Naive thymus-derived CD4-positive, alpha-beta T cell (primary cell): ENCODE measurements around the gene CCDC134. TPM values are rescaled to one million over a fixed set of nuclear protein-coding genes. Genes with fewer than 3 reads are reported as not detected.

Experiments
- ATAC-seq: fragments of 150-1000 bp; cut with Tn5 transposase; 2 replicates; pipeline ENCODE4 v1.10.0; 2021; ENCODE audit warnings: mild to moderate bottlenecking, moderate library complexity
- CTCF ChIA-PET: fragments of 350-600 bp; sonication (Branson Sonifier 250); formaldehyde crosslinking; loops from one replicate; lab custom pipeline; 2021; ENCODE audit warnings: antibody characterized with exemption; lab: Charles Lee
- POLR2A ChIA-PET: fragments of 350-600 bp; sonication (Branson Sonifier 250); formaldehyde crosslinking; loops from one replicate; lab custom pipeline; 2021; ENCODE audit warnings: antibody characterized with exemption, inconsistent platforms; lab: Charles Lee
- DNase-seq, 9 donors: peaks; one replicate each; pipeline versions ENCODE4 v3.0.0 to v3.0.0-alpha.2; 2020 to 2022; ENCODE audit warnings: mixed read lengths in 1 of 9
- H3K27ac ChIP-seq: one replicate; pipeline ENCODE4 v1.7.0; 2013; ENCODE audit warnings: mild to moderate bottlenecking, low read depth, low read length, moderate library complexity
- H3K27me3 ChIP-seq, 2 donors: one replicate each; pipeline ENCODE4 v1.7.0; 2013; ENCODE audit warnings: low read length in 2 of 2, mild to moderate bottlenecking in 2 of 2, moderate library complexity in 2 of 2; ENCODE audit not compliant: control insufficient read depth in 2 of 2, insufficient read depth in 2 of 2
- H3K36me3 ChIP-seq, 3 experiments: 1 replicate in 2 of 3; 2 replicates in 1 of 3; pipeline ENCODE4 v1.7.0; 2013; ENCODE audit warnings: low read length in 3 of 3, mild to moderate bottlenecking in 3 of 3, moderate library complexity in 1 of 3; ENCODE audit not compliant: insufficient read depth in 3 of 3, control insufficient read depth in 2 of 3
- H3K4me1 ChIP-seq, 2 donors: one replicate each; pipeline ENCODE4 v1.7.0; 2013; ENCODE audit warnings: low read length in 2 of 2, mild to moderate bottlenecking in 2 of 2, moderate library complexity in 1 of 2; ENCODE audit not compliant: control insufficient read depth in 2 of 2, insufficient read depth in 2 of 2
- H3K4me3 ChIP-seq: 2 replicates; pipeline ENCODE4 v1.7.0; 2013; ENCODE audit warnings: mild to moderate bottlenecking, low read length
- H3K9me3 ChIP-seq, 3 experiments: 1 replicate in 2 of 3; 2 replicates in 1 of 3; pipeline ENCODE4 v1.7.0; 2013; ENCODE audit warnings: low read length in 3 of 3; ENCODE audit not compliant: control insufficient read depth in 2 of 3
- H3K27ac Mint-ChIP-seq, 9 donors: one replicate each; pipeline ENCODE4 v1.8.0; 2020 to 2022; ENCODE audit warnings: mixed read lengths in 9 of 9, mild to moderate bottlenecking in 8 of 9, moderate library complexity in 5 of 9, inconsistent platforms in 2 of 9
- H3K27me3 Mint-ChIP-seq, 5 donors: one replicate each; pipeline ENCODE4 v1.8.0; 2021 to 2022; ENCODE audit warnings: mixed read lengths in 5 of 5, mild to moderate bottlenecking in 1 of 5
- H3K36me3 Mint-ChIP-seq, 5 donors: one replicate each; pipeline ENCODE4 v1.8.0; 2020 to 2022; ENCODE audit warnings: mixed read lengths in 5 of 5, mild to moderate bottlenecking in 3 of 5, inconsistent platforms in 1 of 5
- H3K4me1 Mint-ChIP-seq, 7 donors: one replicate each; pipeline ENCODE4 v1.8.0; 2020 to 2022; ENCODE audit warnings: mixed read lengths in 7 of 7, mild to moderate bottlenecking in 3 of 7, inconsistent platforms in 1 of 7
- H3K4me3 Mint-ChIP-seq, 10 donors: one replicate each; pipeline ENCODE4 v1.8.0; 2020 to 2022; ENCODE audit warnings: mild to moderate bottlenecking in 10 of 10, mixed read lengths in 10 of 10, moderate library complexity in 6 of 10, inconsistent platforms in 2 of 10
- H3K9me3 Mint-ChIP-seq, 11 donors: one replicate each; pipeline ENCODE4 v1.8.0; 2020 to 2022; ENCODE audit warnings: mixed read lengths in 11 of 11, mild to moderate bottlenecking in 4 of 11, inconsistent platforms in 1 of 11, moderate library complexity in 1 of 11
- intact Hi-C, 2 donors: fragments of 100-400 bp; cut with micrococcal nuclease; formaldehyde crosslinking; loops; one replicate each; pipeline ENCODE4 v1.15.1; 2023
- polyA plus RNA-seq, 2 donors: library from polyadenylated mRNA; unstranded; fragments of 300-500 nt; fragmentation: Illumina TruSeq; gene quantifications; one replicate each; pipeline ENCODE4 v1.2.3, GENCODE V29; 2021
- total RNA-seq, 6 experiments: library from RNA in 5 of 6; stranded (reverse) in 5 of 6; gene quantifications; 1 replicate in 5 of 6; 2 replicates in 1 of 6; pipeline ENCODE4 v1.2.3 and lab custom pipeline; 2021 to 2026

CCDC134 gene
- total and polyA plus RNA-seq, 7 experiments from 2014 or later: 4.5 to 22.8 (median 16.4) TPM

DNA sequence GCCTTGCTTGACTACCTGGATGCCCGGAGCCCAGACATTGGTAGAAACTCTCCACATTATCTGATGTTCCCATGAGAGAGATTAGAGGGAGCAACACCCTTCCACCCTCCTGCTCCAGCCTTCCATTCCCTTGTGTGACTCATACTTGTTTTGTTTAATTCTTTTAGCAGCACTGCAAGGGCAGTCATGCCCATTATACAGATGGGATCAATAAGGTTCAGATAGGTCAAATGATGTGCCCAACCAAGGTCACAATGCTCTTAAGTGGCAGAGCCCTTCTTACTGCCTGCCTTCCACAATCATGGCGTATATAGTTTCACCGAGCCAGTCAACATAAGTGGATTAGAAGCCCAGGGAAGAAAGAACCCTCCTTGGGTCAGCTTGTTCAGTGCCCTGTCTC lies 6.6 kb upstream of the CCDC134 start:
- Mint-ChIP-seq H3K4me1 (peaks cover 0 to 21% (median 10%) of the 10 kb centered on the region in 7 donors), H3K27ac (peak overlapping the region in 3 of 9 donors; percentile 18 to 56 (median 39)), H3K36me3 (peaks cover 6 to 47% (median 27%) of the 10 kb centered on the region in 5 donors), H3K4me3 (no peak overlapping the region), H3K9me3 (no peaks in the 10 kb centered on the region), H3K27me3 (no peaks in the 10 kb centered on the region)
- Histone ChIP-seq H3K4me3 (no peak overlapping the region), H3K36me3 (peaks cover 0 to 60% (median 6%) of the 10 kb centered on the region in 3 experiments), H3K4me1 (no peaks in the 10 kb centered on the region), H3K27me3 (no peaks in the 10 kb centered on the region), H3K9me3 (no peaks in the 10 kb centered on the region), H3K27ac (no peak overlapping the region)
- DNase-seq (no peak), ATAC-seq (no peak)
- intact Hi-C loops: no loop called here
- ChIA-PET CTCF (no interaction called here), POLR2A (interaction anchor here (7.8 kb wide), 1 partner anchor 12 kb away, joined by 366 read pairs; no protein-coding TSS in a partner anchor)

DNA sequence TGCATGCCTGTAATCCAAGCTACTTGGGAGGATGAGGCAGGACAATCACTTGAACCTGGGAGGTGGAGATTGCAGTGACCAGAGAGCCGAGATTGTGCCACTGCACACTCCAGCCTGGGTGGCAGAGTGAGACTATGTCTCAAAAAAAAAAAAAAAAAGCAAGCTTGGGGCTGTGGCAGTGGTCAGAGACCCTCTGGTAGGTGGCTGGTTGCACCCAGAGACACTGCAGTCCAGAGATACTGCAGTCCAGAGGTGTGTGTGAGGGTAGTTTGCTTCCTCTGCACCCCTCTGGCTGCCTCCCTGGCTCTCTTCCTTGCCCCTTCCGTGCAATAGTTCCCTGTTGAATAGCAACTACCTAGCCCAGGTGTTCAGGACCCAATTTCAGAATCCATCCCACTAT lies 1.7 kb upstream of the CCDC134 start:
- Histone ChIP-seq H3K36me3 (peaks cover 0 to 26% (median 6%) of the 10 kb centered on the region in 3 experiments), H3K4me3 (no peak overlapping the region), H3K9me3 (no peaks in the 10 kb centered on the region), H3K27ac (peak overlapping the region; percentile 88), H3K27me3 (no peaks in the 10 kb centered on the region), H3K4me1 (peaks cover 17 to 19% of the 10 kb centered on the region in 2 donors)
- no peak for DNase-seq
- no peaks in the 10 kb centered on the region for H3K27me3 Mint-ChIP-seq
- peak overlapping the region in 8 of 10 donors; percentile 81 to 97 (median 95) for H3K4me3 Mint-ChIP-seq
- intact Hi-C loops: no loop called here
- ATAC-seq: no peak
- peaks cover 0 to 4% (median 0%) of the 10 kb centered on the region in 11 donors for H3K9me3 Mint-ChIP-seq
- H3K36me3 Mint-ChIP-seq: peaks cover 6 to 20% (median 14%) of the 10 kb centered on the region in 5 donors
- peaks cover 8 to 41% (median 32%) of the 10 kb centered on the region in 7 donors for H3K4me1 Mint-ChIP-seq
- ChIA-PET CTCF (interaction anchor here (0.9 to 2.9 kb wide), 3 partner anchors 8 to 52 kb away, joined by 3 to 26 read pairs (median 4); no protein-coding TSS in a partner anchor), POLR2A (interaction anchor here (0.7 to 7.8 kb wide), 10 partner anchors 7 to 646 kb away, joined by 3 to 366 read pairs (median 10); partner anchors contain the start of genes DESI1, SNU13, SREBF2 and XRCC6)
- peak overlapping the region; percentile 94 to 100 (median 98) for H3K27ac Mint-ChIP-seq

DNA sequence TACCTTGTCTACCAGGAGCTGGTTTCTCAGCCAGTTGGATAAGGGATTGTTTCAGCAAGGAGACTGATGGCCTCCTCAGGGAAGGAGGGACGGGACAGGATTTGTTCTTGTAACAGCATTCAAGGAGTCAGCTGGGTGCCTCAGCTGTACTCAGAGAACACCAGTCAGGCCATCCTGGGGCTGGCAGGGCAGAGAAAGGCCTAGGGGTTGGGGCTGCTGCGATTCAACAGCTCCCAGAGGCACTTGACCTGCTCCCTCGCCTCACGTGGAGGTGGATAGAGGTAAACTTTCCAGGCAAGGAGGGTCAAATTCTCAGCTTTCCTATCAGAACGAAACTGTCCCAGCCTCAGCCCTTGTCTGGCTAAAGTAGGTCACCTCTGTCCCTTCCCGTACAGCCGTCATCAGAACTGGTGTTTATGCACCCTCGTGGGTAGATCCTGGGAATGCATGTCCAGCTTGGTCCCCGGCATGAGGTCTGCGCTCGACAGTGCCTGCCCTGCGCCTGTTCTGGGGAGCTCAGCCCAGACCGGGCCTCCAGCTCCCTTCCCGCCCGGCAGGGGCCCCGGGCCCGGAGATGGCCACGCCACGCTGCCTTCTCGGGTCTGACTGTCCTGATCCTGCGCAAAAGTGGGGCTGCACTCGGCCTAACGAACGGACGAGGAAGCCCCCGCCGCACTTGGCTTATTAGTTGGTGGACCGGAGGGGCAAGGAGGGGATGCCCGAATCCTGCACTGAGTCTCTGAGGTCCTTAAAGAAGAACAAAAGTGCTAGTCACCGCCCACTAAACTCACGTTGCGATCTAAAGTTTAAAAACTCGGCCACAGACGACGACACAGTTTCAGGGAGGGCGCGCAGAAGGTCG lies 762 bp upstream of the CCDC134 start:
- peak overlapping the region; percentile 88 for H3K4me3 ChIP-seq
- CTCF ChIA-PET: interaction anchor here (0.7 to 2.9 kb wide), 10 partner anchors 12 to 158 kb away, joined by 3 to 26 read pairs (median 5); no protein-coding TSS in a partner anchor
- Mint-ChIP-seq H3K4me3 (peak overlapping the region; percentile 81 to 97 (median 95)), H3K9me3 (peaks cover 0 to 4% (median 0%) of the 10 kb centered on the region in 11 donors), H3K27ac (peak overlapping the region; percentile 94 to 100 (median 98)), H3K36me3 (peaks cover 3 to 13% (median 4%) of the 10 kb centered on the region in 5 donors), H3K4me1 (peaks cover 8 to 46% (median 38%) of the 10 kb centered on the region in 7 donors), H3K27me3 (no peaks in the 10 kb centered on the region)
- peak; percentile 56 for ATAC-seq
- peaks cover 17 to 19% of the 10 kb centered on the region in 2 donors for H3K4me1 ChIP-seq
- H3K27ac ChIP-seq: peak overlapping the region; percentile 88
- intact Hi-C loops: loop anchor here (1.0 to 5.0 kb wide), 9 partner anchors 18 to 141 kb away; partner anchors contain the start of gene SNU13 (in 2 of the 2)
- DNase-seq: peak in 3 of 9 donors; percentile 7 to 46 (median 28)
- H3K9me3 ChIP-seq: no peaks in the 10 kb centered on the region
- H3K27me3 ChIP-seq: no peaks in the 10 kb centered on the region
- POLR2A ChIA-PET: interaction anchor here (0.7 to 7.8 kb wide), 30 partner anchors 8 to 1903 kb away, joined by 3 to 366 read pairs (median 6); partner anchors contain the start of genes DESI1, MEI1, SMDT1 and SNU13
- H3K36me3 ChIP-seq: peaks cover 0 to 16% (median 2%) of the 10 kb centered on the region in 3 experiments

DNA sequence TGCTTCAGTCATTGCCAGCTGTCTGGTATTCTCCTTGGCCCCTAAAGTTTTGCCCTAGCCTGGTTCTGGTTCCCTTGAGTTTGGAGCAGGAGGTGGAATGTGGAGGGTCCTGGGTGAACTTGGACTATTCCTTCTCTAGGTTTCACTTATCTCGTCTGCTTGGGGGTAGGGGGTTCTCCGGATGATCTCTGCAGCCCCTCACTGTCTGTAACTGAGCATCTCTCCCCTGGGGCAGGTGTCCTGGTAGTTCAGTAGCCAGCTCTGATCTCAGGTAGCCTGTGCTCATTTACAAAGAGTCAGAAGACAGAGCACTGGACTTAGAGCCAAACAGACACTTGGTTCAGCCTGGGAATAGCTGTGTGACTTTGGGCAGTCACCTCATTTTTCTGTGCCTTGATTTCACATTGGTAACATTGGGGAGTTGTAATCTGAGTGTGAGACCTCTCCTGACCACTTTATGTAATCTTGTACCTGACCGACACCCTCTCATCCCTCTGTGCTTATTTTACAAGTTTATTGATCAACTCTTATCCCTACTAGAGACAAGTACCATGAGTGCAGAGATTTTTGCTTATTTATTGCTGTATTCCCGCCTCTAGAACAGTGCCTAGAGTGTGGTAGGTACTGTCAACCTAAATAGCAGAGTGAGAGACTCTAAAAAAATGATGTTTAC lies 804 bp downstream of the CCDC134 start:
- peak overlapping the region; percentile 94 to 100 (median 98) for H3K27ac Mint-ChIP-seq
- DNase-seq (no peak), ATAC-seq (no peak)

DNA sequence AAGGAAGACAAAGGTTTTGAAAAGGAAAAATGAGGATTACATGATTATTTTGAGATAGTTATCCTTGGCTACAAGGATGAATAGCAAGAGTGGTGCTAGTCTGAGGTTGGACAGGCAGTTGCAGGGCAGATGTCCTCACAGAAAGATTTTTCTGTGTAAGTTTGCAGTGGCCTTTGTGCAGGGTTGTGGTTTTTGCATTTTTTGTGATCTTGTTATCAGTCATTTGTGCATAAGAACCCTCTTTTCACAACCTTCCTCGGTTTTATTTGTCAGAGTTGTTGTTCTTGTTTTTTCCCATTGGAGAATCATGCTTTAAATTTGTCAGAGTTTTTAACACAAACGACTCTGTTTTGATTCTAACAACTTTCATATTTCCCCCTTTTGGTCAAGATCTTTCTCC lies 1.4 kb downstream of the CCDC134 start:
- peaks cover 0 to 9% (median 0%) of the 10 kb centered on the region in 5 donors for H3K36me3 Mint-ChIP-seq
- intact Hi-C loops: loop anchor here in 1 of 2 donors (2.0 to 5.0 kb wide), 2 partner anchors 40 to 113 kb away; partner anchors contain the start of gene SNU13
- CTCF ChIA-PET: interaction anchor here (1.1 to 2.9 kb wide), 3 partner anchors 21 to 139 kb away, joined by 4 to 26 read pairs (median 21); no protein-coding TSS in a partner anchor
- H3K4me1 Mint-ChIP-seq: peaks cover 8 to 52% (median 41%) of the 10 kb centered on the region in 7 donors
- DNase-seq (no peak), ATAC-seq (no peak)
- Histone ChIP-seq H3K9me3 (no peaks in the 10 kb centered on the region), H3K4me1 (peaks cover 17 to 19% of the 10 kb centered on the region in 2 donors), H3K36me3 (peaks cover 0 to 4% (median 0%) of the 10 kb centered on the region in 3 experiments), H3K4me3 (peak overlapping the region; percentile 88), H3K27ac (peak overlapping the region; percentile 10), H3K27me3 (no peaks in the 10 kb centered on the region)
- no peaks in the 10 kb centered on the region for H3K27me3 Mint-ChIP-seq
- H3K27ac Mint-ChIP-seq: peak overlapping the region in 8 of 9 donors; percentile 1 to 100 (median 97)
- peaks cover 0 to 4% (median 0%) of the 10 kb centered on the region in 11 donors for H3K9me3 Mint-ChIP-seq
- POLR2A ChIA-PET: interaction anchor here (1.0 to 7.8 kb wide), 8 partner anchors 10 to 642 kb away, joined by 3 to 366 read pairs (median 15); partner anchors contain the start of gene SREBF2
- peak overlapping the region; percentile 81 to 97 (median 95) for H3K4me3 Mint-ChIP-seq

More for the DNA sequence above, 804 bp downstream of the CCDC134 start:
- peaks cover 17 to 19% of the 10 kb centered on the region in 2 donors for H3K4me1 ChIP-seq
- H3K27me3 ChIP-seq: no peaks in the 10 kb centered on the region
- peak overlapping the region; percentile 88 for H3K4me3 ChIP-seq
- ChIA-PET CTCF (interaction anchor here (0.5 to 2.9 kb wide), 8 partner anchors 14 to 139 kb away, joined by 3 to 26 read pairs (median 5); no protein-coding TSS in a partner anchor), POLR2A (interaction anchor here (0.6 to 7.8 kb wide), 17 partner anchors 8 to 643 kb away, joined by 3 to 366 read pairs (median 11); partner anchors contain the start of genes MEI1, SMDT1, SNU13 and SREBF2)
- peak overlapping the region; percentile 88 for H3K27ac ChIP-seq
- peaks cover 0 to 9% (median 0%) of the 10 kb centered on the region in 5 donors for H3K36me3 Mint-ChIP-seq
- peaks cover 8 to 52% (median 41%) of the 10 kb centered on the region in 7 donors for H3K4me1 Mint-ChIP-seq
- peak overlapping the region; percentile 81 to 97 (median 95) for H3K4me3 Mint-ChIP-seq
- peaks cover 0 to 4% (median 0%) of the 10 kb centered on the region in 11 donors for H3K9me3 Mint-ChIP-seq
- H3K27me3 Mint-ChIP-seq: no peaks in the 10 kb centered on the region
- intact Hi-C loops: loop anchor here in 1 of 2 donors (2.0 to 5.0 kb wide), 2 partner anchors 39 to 112 kb away; partner anchors contain the start of gene SNU13
- H3K9me3 ChIP-seq: no peaks in the 10 kb centered on the region
- H3K36me3 ChIP-seq: peaks cover 0 to 4% (median 0%) of the 10 kb centered on the region in 3 experiments
